Endodermal cell (in vitro differentiated cells): ENCODE measurements around the gene FAM149B1. TPM values are rescaled to one million over a fixed set of nuclear protein-coding genes. Genes with fewer than 3 reads are reported as not detected.

Experiments
- DNase-seq: peaks from one replicate; pipeline ENCODE4 v3.0.0-alpha.2; 2017
- H3K27ac ChIP-seq: 2 replicates; pipeline ENCODE4 v1.5.1; 2013; ENCODE audit warnings: mild to moderate bottlenecking, low read depth, low read length, moderate library complexity
- H3K27me3 ChIP-seq: 2 replicates; pipeline ENCODE4 v1.6.1; 2013; ENCODE audit warnings: mild to moderate bottlenecking, low read length, moderate library complexity; ENCODE audit not compliant: insufficient read depth, control insufficient read depth, poor library complexity, severe bottlenecking
- H3K36me3 ChIP-seq: 2 replicates; pipeline ENCODE4 v1.7.0; 2013; ENCODE audit warnings: mild to moderate bottlenecking, low read length, moderate library complexity; ENCODE audit not compliant: control insufficient read depth, insufficient read depth
- H3K4me1 ChIP-seq: one replicate; pipeline ENCODE4 v1.7.0; 2013; ENCODE audit warnings: low read length; ENCODE audit not compliant: control insufficient read depth, insufficient read depth
- H3K4me3 ChIP-seq: 2 replicates; pipeline ENCODE4 v1.5.1; 2013; ENCODE audit warnings: mild to moderate bottlenecking, low read length, moderate library complexity
- H3K9ac ChIP-seq: 2 replicates; pipeline ENCODE4 v1.6.1; 2013; ENCODE audit warnings: mild to moderate bottlenecking, low read length, moderate library complexity; ENCODE audit not compliant: poor library complexity, severe bottlenecking; ENCODE audit errors: extremely low read depth
- H3K9me3 ChIP-seq: 2 replicates; pipeline ENCODE4 v1.6.1; 2013; ENCODE audit warnings: mild to moderate bottlenecking, low read length, moderate library complexity; ENCODE audit not compliant: control insufficient read depth
- H3K27ac Mint-ChIP-seq: 2 replicates; pipeline ENCODE4 v1.8.0; 2020; ENCODE audit warnings: mixed read lengths
- H3K27me3 Mint-ChIP-seq: 2 replicates; pipeline ENCODE4 v1.8.0; 2021; ENCODE audit warnings: mild to moderate bottlenecking, mixed read lengths; ENCODE audit not compliant: insufficient read depth
- H3K36me3 Mint-ChIP-seq: 2 replicates; pipeline ENCODE4 v1.8.0; 2020; ENCODE audit warnings: low read depth, mixed read lengths
- H3K4me1 Mint-ChIP-seq: 2 replicates; pipeline ENCODE4 v1.8.0; 2020; ENCODE audit warnings: mixed read lengths
- H3K4me3 Mint-ChIP-seq: 2 replicates; pipeline ENCODE4 v1.8.0; 2020; ENCODE audit warnings: mild to moderate bottlenecking, moderate library complexity, mixed read lengths
- H3K9me3 Mint-ChIP-seq: 2 replicates; pipeline ENCODE4 v1.8.0; 2020; ENCODE audit warnings: mild to moderate bottlenecking, mixed read lengths
- WGBS, 2 experiments: methylation state at CpG; one replicate each; pipeline versions ENCODE4 v1.1.5 to v1.1.7; 2013; ENCODE audit warnings: missing lambda C conversion rate in 2 of 2, mixed read lengths in 1 of 2; ENCODE audit not compliant: insufficient coverage in 1 of 2, insufficient read length in 1 of 2; 5-methylcytosine and 5-hydroxymethylcytosine counted together
- total RNA-seq, 2 donors: library from RNA; stranded (reverse); fragmentation: NEBNext Ultra II Directional in 1 of 2; extraction: Animal tissue kit (Norgen Biotek cat#: 25700) in 1 of 2; gene quantifications; 2 replicates in 1 of 2; 3 replicates in 1 of 2; pipeline ENCODE4 v1.2.1, GENCODE V29; 2021
- TF ChIP-seq, protein P1 (sequence below): fragments of 200-600 bp; sonication (generic); conservative IDR thresholded peaks from 2 replicates; pipeline ENCODE4 v1.5.0; 2021; ENCODE audit warnings: antibody characterized with exemption, mild to moderate bottlenecking

The FAM149B1 gene
- total RNA-seq, 2 donors from 2014 or later, result 29.1 to 29.2 TPM

DNA sequence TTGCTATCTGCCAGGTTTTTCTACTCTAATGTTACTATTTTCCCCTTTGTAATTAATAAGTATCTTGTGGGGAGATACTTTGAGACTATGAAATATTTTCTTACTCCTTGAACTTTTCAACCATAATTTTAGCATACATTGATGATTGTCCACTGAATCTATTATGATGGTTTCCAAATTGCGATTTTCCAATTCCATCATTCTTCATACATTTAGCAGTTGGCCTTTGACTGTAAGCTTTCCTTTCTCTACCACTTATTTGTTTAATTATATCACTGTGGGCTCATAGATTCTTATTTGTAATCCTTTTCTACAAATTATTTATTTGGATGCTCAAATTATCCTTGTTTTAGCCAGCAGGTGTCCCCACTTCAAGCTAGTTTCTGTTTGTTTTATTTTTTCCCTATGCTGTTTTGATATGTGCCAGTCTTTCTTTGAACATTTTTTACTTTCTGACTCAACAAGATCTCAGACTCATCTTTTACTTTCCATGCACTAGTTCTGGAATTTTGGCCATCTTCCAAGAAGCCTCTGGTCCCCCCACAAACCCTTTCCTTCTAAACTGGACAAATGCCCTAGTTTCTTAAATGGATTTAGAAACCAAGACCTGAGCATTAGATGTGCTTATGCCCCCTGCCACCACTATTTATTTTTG lies 95.9 kb downstream of the FAM149B1 start:
- TF ChIP-seq, protein P1, sequence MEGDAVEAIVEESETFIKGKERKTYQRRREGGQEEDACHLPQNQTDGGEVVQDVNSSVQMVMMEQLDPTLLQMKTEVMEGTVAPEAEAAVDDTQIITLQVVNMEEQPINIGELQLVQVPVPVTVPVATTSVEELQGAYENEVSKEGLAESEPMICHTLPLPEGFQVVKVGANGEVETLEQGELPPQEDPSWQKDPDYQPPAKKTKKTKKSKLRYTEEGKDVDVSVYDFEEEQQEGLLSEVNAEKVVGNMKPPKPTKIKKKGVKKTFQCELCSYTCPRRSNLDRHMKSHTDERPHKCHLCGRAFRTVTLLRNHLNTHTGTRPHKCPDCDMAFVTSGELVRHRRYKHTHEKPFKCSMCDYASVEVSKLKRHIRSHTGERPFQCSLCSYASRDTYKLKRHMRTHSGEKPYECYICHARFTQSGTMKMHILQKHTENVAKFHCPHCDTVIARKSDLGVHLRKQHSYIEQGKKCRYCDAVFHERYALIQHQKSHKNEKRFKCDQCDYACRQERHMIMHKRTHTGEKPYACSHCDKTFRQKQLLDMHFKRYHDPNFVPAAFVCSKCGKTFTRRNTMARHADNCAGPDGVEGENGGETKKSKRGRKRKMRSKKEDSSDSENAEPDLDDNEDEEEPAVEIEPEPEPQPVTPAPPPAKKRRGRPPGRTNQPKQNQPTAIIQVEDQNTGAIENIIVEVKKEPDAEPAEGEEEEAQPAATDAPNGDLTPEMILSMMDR, result peak; percentile 75
- no peaks in the 10 kb centered on the region for H3K4me1 ChIP-seq
- no peak overlapping the region for H3K27ac ChIP-seq
- no peaks in the 10 kb centered on the region for H3K27me3 ChIP-seq
- 60 to 67% methylated on average over 1 of the region's 1 CpG for WGBS, 2 experiments
- no peaks in the 10 kb centered on the region for H3K36me3 ChIP-seq
- Mint-ChIP-seq H3K27me3 (no peaks in the 10 kb centered on the region), H3K36me3 (no peaks in the 10 kb centered on the region), H3K9me3 (peaks cover 22% of the 10 kb centered on the region), H3K4me1 (peaks cover 1% of the 10 kb centered on the region), H3K4me3 (no peak overlapping the region), H3K27ac (no peak overlapping the region)
- DNase-seq, result no peak
- H3K9me3 ChIP-seq, result peaks cover 24% of the 10 kb centered on the region
- H3K9ac ChIP-seq, result no peak overlapping the region
- no peak overlapping the region for H3K4me3 ChIP-seq

DNA sequence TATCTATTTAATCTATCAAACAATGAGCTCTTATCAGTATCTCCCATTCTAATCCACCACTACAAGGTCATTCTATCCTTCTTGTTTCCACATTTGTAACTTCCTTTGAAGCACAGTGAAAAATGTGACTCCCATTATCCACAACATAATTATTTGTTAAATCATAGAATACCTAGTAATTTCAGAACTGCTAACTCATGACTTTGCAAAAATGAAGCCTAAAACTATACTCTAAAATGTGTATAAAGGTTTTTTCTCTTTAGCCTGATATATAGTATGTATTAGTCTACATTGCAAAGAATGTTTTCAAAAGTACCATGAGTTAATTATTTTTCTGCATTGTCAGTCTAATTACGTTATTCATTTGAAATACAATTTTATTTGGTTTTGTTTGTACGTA lies 96.5 kb downstream of the FAM149B1 start:
- Mint-ChIP-seq H3K4me3 (no peak overlapping the region), H3K27ac (no peak overlapping the region)
- TF ChIP-seq, protein P1, result no peak

DNA sequence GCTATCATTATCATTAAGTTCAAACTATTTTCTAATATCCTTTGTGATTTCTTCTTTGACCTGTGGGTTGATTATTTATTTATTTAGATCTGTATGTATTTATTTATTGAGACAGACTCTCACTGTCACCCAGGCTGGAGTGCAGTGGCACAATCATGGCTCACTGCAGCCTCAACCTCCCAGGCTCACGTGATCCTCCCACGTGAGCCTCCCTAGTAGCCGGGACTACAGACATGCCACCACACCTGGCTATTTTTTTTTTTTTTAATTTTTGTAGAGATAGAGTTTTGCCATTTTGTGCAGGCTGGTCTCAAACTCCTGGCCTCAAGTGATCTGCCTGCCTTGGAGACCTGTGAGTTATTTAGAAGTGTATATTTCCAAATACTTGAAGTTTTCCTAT lies 113.2 kb downstream of the FAM149B1 start:
- no peak overlapping the region for H3K4me3 ChIP-seq
- Mint-ChIP-seq H3K27ac (no peak overlapping the region), H3K27me3 (no peaks in the 10 kb centered on the region), H3K9me3 (peaks cover 2% of the 10 kb centered on the region), H3K36me3 (no peaks in the 10 kb centered on the region), H3K4me1 (no peaks in the 10 kb centered on the region), H3K4me3 (no peak overlapping the region)
- no peaks in the 10 kb centered on the region for H3K4me1 ChIP-seq
- 94% methylated on average over 3 of the region's 3 CpGs; no CpG with 5 or more reads in 1 of the 2 experiments for WGBS, 2 experiments
- no peaks in the 10 kb centered on the region for H3K36me3 ChIP-seq
- H3K27ac ChIP-seq, result no peak overlapping the region
- TF ChIP-seq, protein P1, result no peak
- no peaks in the 10 kb centered on the region for H3K9me3 ChIP-seq
- no peak for DNase-seq
- no peak overlapping the region for H3K9ac ChIP-seq
- H3K27me3 ChIP-seq, result no peaks in the 10 kb centered on the region

More for the DNA sequence above, 96.5 kb downstream of the FAM149B1 start:
- H3K4me3 ChIP-seq, result no peak overlapping the region
- 98 to 100% methylated on average over 1 to 2 of the region's 2 CpGs for WGBS, 2 experiments
- Mint-ChIP-seq H3K36me3 (no peaks in the 10 kb centered on the region), H3K27me3 (no peaks in the 10 kb centered on the region), H3K4me1 (peaks cover 1% of the 10 kb centered on the region), H3K9me3 (peaks cover 16% of the 10 kb centered on the region)
- H3K27ac ChIP-seq, result no peak overlapping the region
- no peak for DNase-seq
- no peak overlapping the region for H3K9ac ChIP-seq
- no peaks in the 10 kb centered on the region for H3K36me3 ChIP-seq
- no peaks in the 10 kb centered on the region for H3K27me3 ChIP-seq
- peaks cover 18% of the 10 kb centered on the region for H3K9me3 ChIP-seq
- H3K4me1 ChIP-seq, result no peaks in the 10 kb centered on the region
